Stomach (tissue), 4 donors: Measurements from ENCODE around the gene HOXC11.

ENCODE experiments used
- CTCF ChIP-seq, 7 experiments: fragments of 450-650 bp in 4 of 7; fragments of 200-600 bp in 3 of 7; sonication (generic) in 3 of 7; IDR thresholded peaks; one replicate each; pipeline ENCODE4 v1.5.1; 2016 to 2019; ENCODE audit warnings: antibody characterized with exemption in 7 of 7, control low read depth in 2 of 7, mild to moderate bottlenecking in 1 of 7
- POLR2AphosphoS5 ChIP-seq, 3 donors: sonication (generic); formaldehyde crosslinking; IDR thresholded peaks; one replicate each; pipeline ENCODE4 v1.6.1; 2016; ENCODE audit warnings: antibody characterized with exemption in 3 of 3

GRCh38 chr12:53975479-53976152 is 2.7 kb downstream of the HOXC11 start:
- TF ChIP-seq CTCF (IDR thresholded peaks at IDR 0.05) = no peak
- no peak for TF ChIP-seq POLR2AphosphoS5 (IDR thresholded peaks at IDR 0.05)
